ENCODE data around the gene NAA38.

Gene NAA38

GRCh38 chr17:7843536-7844291, 13.6 kb downstream of the NAA38 start (continued):
- TF ChIP-seq BCL6B (tag by site-specific recombination; IDR thresholded peaks at IDR 0.05) (no peak), ZNF148 (tag by site-specific recombination; IDR thresholded peaks at IDR 0.05; ENCODE audit: borderline replicate concordance) (no peak), OVOL3 (tag by site-specific recombination; IDR thresholded peaks at IDR 0.05) (no peak), IKZF3 (tag by site-specific recombination; IDR thresholded peaks at IDR 0.05) (peak; percentile 91), ZNF292 (tag by site-specific recombination; IDR thresholded peaks at IDR 0.05; ENCODE audit: borderline replicate concordance, low read depth) (no peak), ZNF416 (tag by site-specific recombination; IDR thresholded peaks at IDR 0.05) (no peak), ZNF350 (tag by site-specific recombination; IDR thresholded peaks at IDR 0.05) (no peak), ZBTB1 (tag by site-specific recombination; IDR thresholded peaks at IDR 0.05) (no peak), YY2 (tag by site-specific recombination; IDR thresholded peaks at IDR 0.05) (no peak), PRDM6 (tag by site-specific recombination; IDR thresholded peaks at IDR 0.05) (no peak), ZSCAN5A (tag by site-specific recombination; IDR thresholded peaks at IDR 0.05) (no peak), KLF10 (tag by site-specific recombination; IDR thresholded peaks at IDR 0.05) (peak; percentile 90), ZNF561 (tag by site-specific recombination; IDR thresholded peaks at IDR 0.05; ENCODE audit: borderline replicate concordance) (no peak), ZBTB7A (tag by site-specific recombination; IDR thresholded peaks at IDR 0.05; ENCODE audit: low read depth) (peak; percentile 95), ZNF544 (tag by site-specific recombination; IDR thresholded peaks at IDR 0.05) (no peak), SP7 (tag by site-specific recombination; IDR thresholded peaks at IDR 0.05) (peak; percentile 43; the same call in 1 of the 2 replicates), ZNF830 (tag by site-specific recombination; IDR thresholded peaks at IDR 0.05; ENCODE audit: low read depth) (no peak), PATZ1 (tag by site-specific recombination; IDR thresholded peaks at IDR 0.05) (peak; percentile 89), HIC1 (tag by site-specific recombination; IDR thresholded peaks at IDR 0.05) (peak; percentile 69; the same call in 1 of the 2 replicates), ZNF146 (tag by site-specific recombination; IDR thresholded peaks at IDR 0.05) (no peak), ZNF169 (tag by site-specific recombination; IDR thresholded peaks at IDR 0.05) (no peak), ZNF335 (tag by site-specific recombination; conservative IDR thresholded peaks at IDR 0.05) (peak; percentile 77; the same call in 1 of the 2 replicates), ZNF513 (tag by site-specific recombination; IDR thresholded peaks at IDR 0.05) (no peak), ZNF747 (tag by site-specific recombination; IDR thresholded peaks at IDR 0.05) (no peak), ZSCAN30 (tag by site-specific recombination; IDR thresholded peaks at IDR 0.05) (no peak), ZBTB8A (tag by site-specific recombination; IDR thresholded peaks at IDR 0.05) (0 out of 2 replicates have a peak, but pooled peaks have one; percentile 30)

All from HEK293 (cell line).